ENCODE results near the gene SLC36A2. TPM values are rescaled to one million over a fixed set of nuclear protein-coding genes. Genes with fewer than 3 reads are reported as not detected.

SLC36A2 gene
- total RNA-seq, 2 donors from 2014 or later, result not detected

DNA sequence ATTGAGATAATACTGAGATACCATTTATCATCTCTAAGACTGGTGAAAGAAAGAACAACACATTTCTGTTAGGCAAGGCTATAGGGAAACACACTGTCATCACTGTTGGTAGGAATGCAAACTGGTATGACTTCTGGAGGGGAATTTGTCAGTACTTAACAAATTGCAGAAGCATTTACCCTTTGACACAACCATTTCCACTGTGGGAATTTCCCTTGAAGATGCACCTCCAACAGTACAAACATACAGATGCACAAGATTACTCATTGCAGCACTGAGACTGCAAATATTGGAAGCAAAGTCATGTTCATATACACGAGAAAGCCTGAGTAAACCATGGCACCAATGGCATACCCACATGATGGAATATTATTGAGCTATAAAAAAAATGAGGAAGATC is 76.8 kb downstream of the SLC36A2 start:
- H3K36me3 Mint-ChIP-seq, result peaks cover 10 to 11% of the 10 kb centered on the region in 2 donors
- ATAC-seq (peak; percentile 93 to 98), DNase-seq (ENCODE audit: low spot score in 2 of 2) (peak in 1 of 2 donors; percentile 12)
- H3K9me3 Mint-ChIP-seq, result no peaks in the 10 kb centered on the region
- H3K27ac Mint-ChIP-seq, result no peak overlapping the region

DNA sequence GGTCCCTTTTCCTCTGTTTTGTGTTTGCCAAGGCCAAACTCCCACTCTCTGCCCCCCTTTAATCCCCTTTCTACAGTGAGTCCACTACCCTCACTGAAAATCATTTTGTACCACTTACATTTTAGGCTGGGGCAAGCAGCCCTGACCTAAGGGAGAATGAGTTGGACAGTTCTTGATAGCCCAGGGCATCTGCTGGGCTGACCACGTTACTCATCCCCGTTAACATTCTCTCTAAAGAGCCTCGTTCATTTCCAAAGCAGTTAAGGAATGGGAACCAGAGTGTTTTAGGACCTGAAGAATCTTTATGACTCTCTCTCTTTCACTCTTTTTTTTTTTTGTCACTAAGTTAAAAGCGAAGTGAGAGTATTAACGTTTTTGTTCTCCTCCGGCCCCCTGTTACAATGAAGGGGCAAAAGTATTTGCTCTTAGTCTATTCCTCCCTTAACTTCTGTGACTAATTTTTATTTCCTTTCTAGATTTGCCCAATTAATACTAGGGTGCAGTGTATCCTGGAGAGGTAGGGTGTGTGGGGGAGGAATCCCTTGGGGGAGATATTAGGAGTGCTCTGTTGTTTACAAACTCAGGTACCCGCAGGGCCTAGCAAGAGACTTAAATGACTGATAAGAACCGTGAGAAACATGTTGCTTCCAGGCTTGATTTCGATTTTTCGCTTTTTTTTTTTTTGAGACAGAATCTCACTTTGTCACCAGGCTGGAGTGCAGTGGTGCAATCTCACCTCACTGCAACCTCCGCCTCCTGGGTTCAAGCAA is 79.7 kb downstream of the SLC36A2 start:
- H3K9me3 Mint-ChIP-seq, result no peaks in the 10 kb centered on the region
- ATAC-seq, result no peak
- no peak for DNase-seq (ENCODE audit: low spot score in 2 of 2)
- H3K36me3 Mint-ChIP-seq, result peaks cover 19 to 21% of the 10 kb centered on the region in 2 donors
- H3K27ac Mint-ChIP-seq, result peak overlapping the region in 1 of 2 donors; percentile 3

Other genes starting within 250 kb of the SLC36A2 start
- gene ANXA6, start 189.8 kb downstream of the SLC36A2 start, total RNA-seq, result 100 to 1,000 TPM; 282 to 356 TPM
- 10 to 100 TPM; 21.0 to 23.8 TPM for gene CCDC69, start 123.5 kb downstream of the SLC36A2 start, total RNA-seq
- gene GM2A, start 94.4 kb downstream of the SLC36A2 start, total RNA-seq, result 10 to 100 TPM; 36.8 to 85.2 TPM
- gene SLC36A3, start 43.8 kb downstream of the SLC36A2 start, total RNA-seq, result not detected
- gene SLC36A1, start 100.0 kb upstream of the SLC36A2 start, total RNA-seq, result 1 to 10 TPM; 5.0 to 7.8 TPM
- not detected for gene FAT2, start 243.8 kb upstream of the SLC36A2 start, total RNA-seq

All from activated naive CD4-positive, alpha-beta T cell treated with anti-CD3 and anti-CD28 coated beads, Interleukin-2, amount 50 U/mL, for 72 hours (primary cell).